DND-41 (cell line): ENCODE results near the gene ZNF566.

Source experiments
- ATAC-seq: fragments of 200-7000 bp; cut with Tn5 transposase; 3 replicates; pipeline ENCODE4 v1.9.1; 2021; ENCODE audit warnings: low read depth; ENCODE audit not compliant: insufficient read depth
- DNase-seq: peaks from one replicate; pipeline ENCODE4 v3.0.0-alpha.2; 2020
- H2AFZ ChIP-seq: 2 replicates; pipeline ENCODE4 v1.6.0; 2012; ENCODE audit warnings: low read depth, low read length
- H3K27ac ChIP-seq: 2 replicates; pipeline ENCODE4 v1.5.1; 2012; ENCODE audit warnings: low read length, inconsistent platforms
- H3K27me3 ChIP-seq: fragments of 200-600 bp; sonication (generic); 2 replicates; pipeline ENCODE4 v1.6.0; 2012; ENCODE audit warnings: low read length, mild to moderate bottlenecking, inconsistent platforms; ENCODE audit not compliant: insufficient read depth, poor library complexity
- H3K36me3 ChIP-seq: 2 replicates; pipeline ENCODE4 v1.5.1; 2012; ENCODE audit warnings: low read length, inconsistent platforms; ENCODE audit not compliant: insufficient read depth
- H3K4me1 ChIP-seq: 2 replicates; pipeline ENCODE4 v1.5.1; 2012; ENCODE audit warnings: mild to moderate bottlenecking, low read length; ENCODE audit not compliant: insufficient read depth
- H3K4me2 ChIP-seq: 2 replicates; pipeline ENCODE4 v1.6.0; 2012; ENCODE audit warnings: mild to moderate bottlenecking, moderate library complexity, low read length, inconsistent platforms; ENCODE audit not compliant: insufficient read depth
- H3K4me3 ChIP-seq, 2 experiments: fragments of 200-600 bp in 1 of 2; shearing (Covaris generic) in 1 of 2; 2 replicates each; pipeline ENCODE4 v1.5.1; 2012 to 2016; ENCODE audit warnings: inconsistent platforms in 2 of 2, low read length in 2 of 2, mild to moderate bottlenecking in 2 of 2, low read depth in 1 of 2, moderate library complexity in 1 of 2
- H3K79me2 ChIP-seq: 2 replicates; pipeline ENCODE4 v1.6.0; 2012; ENCODE audit warnings: low read length, inconsistent platforms; ENCODE audit not compliant: insufficient read depth
- H3K9ac ChIP-seq: 2 replicates; pipeline ENCODE4 v1.6.0; 2012; ENCODE audit warnings: low read depth, mild to moderate bottlenecking, inconsistent platforms, low read length, moderate library complexity
- H3K9me3 ChIP-seq: 2 replicates; pipeline ENCODE4 v1.5.1; 2012; ENCODE audit warnings: low read length, moderate library complexity, mild to moderate bottlenecking, inconsistent platforms; ENCODE audit not compliant: insufficient read depth, severe bottlenecking
- H4K20me1 ChIP-seq: 2 replicates; pipeline ENCODE4 v1.6.0; 2012; ENCODE audit warnings: low read length; ENCODE audit not compliant: insufficient read depth
- EZH2 ChIP-seq: IDR thresholded peaks from 3 replicates; pipeline ENCODE4 v1.6.1; 2012; ENCODE audit warnings: borderline replicate concordance, low read depth, mild to moderate bottlenecking, moderate library complexity, low read length, inconsistent platforms; ENCODE audit not compliant: severe bottlenecking
- TF ChIP-seq, protein P1 (sequence below): IDR thresholded peaks from 2 replicates; pipeline ENCODE4 v1.5.1; 2012; ENCODE audit warnings: borderline replicate concordance, low read length, moderate library complexity, mild to moderate bottlenecking; ENCODE audit not compliant: poor library complexity, severe bottlenecking; ENCODE audit errors: extremely low read depth

The ZNF566 gene

DNA sequence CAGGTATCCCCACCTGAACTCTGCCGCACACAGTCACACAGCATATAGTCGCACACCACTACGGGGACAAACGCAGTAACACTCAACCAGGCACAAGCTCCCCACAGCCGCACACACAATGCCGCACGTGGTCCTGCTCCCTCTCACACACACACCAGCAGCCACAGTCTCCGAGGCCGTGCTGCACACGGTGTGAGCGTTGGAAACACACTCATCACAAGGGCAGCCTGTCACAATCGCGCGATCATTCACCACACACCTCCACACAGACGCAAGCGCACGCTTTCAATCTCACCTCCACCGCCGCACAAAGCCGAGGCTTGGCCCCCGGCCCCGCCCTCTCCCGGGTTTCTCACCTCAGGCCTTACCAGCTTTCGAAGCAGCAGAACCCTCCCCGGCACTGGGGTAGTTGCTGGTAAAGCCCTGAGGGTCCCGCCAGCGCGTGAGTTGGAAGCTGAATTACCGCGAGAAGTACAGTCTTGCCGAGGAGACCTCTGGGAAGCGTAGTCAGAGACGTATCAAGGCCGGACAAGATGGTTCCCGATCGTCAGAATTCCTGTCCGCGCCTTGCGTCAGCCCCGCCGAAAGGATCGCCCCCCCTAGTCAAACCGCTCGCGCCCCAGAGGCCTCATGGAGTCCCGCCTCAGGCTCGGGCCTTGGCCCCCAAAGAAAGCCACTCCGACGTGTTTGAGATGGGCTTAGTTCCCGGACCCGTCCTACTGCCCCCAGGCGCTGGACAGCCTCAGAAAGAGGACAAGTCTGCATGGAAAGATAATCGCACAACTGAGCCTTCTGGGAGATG, at the start of gene ZNF566:
Gene ZNF566 (minus strand): TSS at position 444 of the 802 bp plus-strand sequence. CDS start 13,004 bp downstream, outside the sequence.
- H4K20me1 ChIP-seq: no peaks in the 10 kb centered on the region
- peaks cover 50% of the 10 kb centered on the region for H3K79me2 ChIP-seq
- H3K9me3 ChIP-seq: no peaks in the 10 kb centered on the region
- H3K4me2 ChIP-seq: peak within 1 kb of the TSS; percentile 79
- peak within 1 kb of the TSS; percentile 54 to 83 for H3K4me3 ChIP-seq
- peak within 1 kb of the TSS; percentile 98 for H3K27ac ChIP-seq
- H3K36me3 ChIP-seq: 0 out of 2 replicates have a peak, but pooled peaks cover 4% of the 10 kb centered on the region
- no peaks in the 10 kb centered on the region for H3K27me3 ChIP-seq
- DNase-seq: peak; percentile 97
- ATAC-seq: peak; percentile 92
- H2AFZ ChIP-seq: peak within 1 kb of the TSS; percentile 93
- H3K9ac ChIP-seq: peak within 1 kb of the TSS; percentile 87
- peaks cover 27% of the 10 kb centered on the region for H3K4me1 ChIP-seq
- TF ChIP-seq, protein P1, sequence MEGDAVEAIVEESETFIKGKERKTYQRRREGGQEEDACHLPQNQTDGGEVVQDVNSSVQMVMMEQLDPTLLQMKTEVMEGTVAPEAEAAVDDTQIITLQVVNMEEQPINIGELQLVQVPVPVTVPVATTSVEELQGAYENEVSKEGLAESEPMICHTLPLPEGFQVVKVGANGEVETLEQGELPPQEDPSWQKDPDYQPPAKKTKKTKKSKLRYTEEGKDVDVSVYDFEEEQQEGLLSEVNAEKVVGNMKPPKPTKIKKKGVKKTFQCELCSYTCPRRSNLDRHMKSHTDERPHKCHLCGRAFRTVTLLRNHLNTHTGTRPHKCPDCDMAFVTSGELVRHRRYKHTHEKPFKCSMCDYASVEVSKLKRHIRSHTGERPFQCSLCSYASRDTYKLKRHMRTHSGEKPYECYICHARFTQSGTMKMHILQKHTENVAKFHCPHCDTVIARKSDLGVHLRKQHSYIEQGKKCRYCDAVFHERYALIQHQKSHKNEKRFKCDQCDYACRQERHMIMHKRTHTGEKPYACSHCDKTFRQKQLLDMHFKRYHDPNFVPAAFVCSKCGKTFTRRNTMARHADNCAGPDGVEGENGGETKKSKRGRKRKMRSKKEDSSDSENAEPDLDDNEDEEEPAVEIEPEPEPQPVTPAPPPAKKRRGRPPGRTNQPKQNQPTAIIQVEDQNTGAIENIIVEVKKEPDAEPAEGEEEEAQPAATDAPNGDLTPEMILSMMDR: no peak
- no peak for TF ChIP-seq EZH2

DNA sequence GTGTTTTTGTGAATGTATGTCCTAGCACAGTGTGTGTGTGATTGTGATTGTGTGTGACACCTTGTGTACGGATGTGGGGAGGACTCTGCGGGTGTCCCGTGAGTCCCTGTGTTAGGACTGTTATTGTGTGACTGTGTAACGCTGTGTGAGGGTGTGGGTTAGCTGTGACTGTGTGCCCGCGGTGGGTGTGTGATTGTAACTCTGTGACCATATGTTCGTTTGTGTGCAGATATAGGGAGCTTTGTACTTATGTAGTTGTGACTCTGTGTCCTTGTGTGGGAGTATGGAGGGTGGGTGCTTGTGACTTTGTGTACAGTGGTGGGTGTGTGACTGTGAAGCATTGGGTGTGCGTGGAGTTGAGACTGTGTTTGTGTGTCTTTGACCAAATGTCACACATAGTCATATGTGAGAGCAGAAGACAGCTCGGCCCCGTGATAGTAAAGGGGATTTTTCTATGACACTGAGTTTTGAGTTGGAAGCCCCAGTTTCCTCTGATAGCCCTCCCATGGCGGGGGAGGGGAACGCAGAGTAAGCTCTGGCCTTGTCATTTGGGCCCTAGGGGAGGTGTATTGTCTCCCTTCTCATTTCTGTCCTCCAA, 39.7 kb upstream of the ZNF566 start:
- Histone ChIP-seq H3K79me2 (peaks cover 60% of the 10 kb centered on the region), H3K4me3 (peak overlapping the region; percentile 39 to 76), H3K27me3 (no peaks in the 10 kb centered on the region), H3K27ac (peak overlapping the region; percentile 94), H3K36me3 (peaks cover 34% of the 10 kb centered on the region), H3K9me3 (peaks cover 24% of the 10 kb centered on the region), H2AFZ (peak overlapping the region; percentile 99), H3K4me1 (peaks cover 27% of the 10 kb centered on the region), H4K20me1 (no peaks in the 10 kb centered on the region), H3K4me2 (peak overlapping the region; percentile 85), H3K9ac (peak overlapping the region; percentile 76)
- ATAC-seq (peak; percentile 32), DNase-seq (peak; percentile 29)
- no peak for TF ChIP-seq EZH2
- TF ChIP-seq, protein P1: no peak

DNA sequence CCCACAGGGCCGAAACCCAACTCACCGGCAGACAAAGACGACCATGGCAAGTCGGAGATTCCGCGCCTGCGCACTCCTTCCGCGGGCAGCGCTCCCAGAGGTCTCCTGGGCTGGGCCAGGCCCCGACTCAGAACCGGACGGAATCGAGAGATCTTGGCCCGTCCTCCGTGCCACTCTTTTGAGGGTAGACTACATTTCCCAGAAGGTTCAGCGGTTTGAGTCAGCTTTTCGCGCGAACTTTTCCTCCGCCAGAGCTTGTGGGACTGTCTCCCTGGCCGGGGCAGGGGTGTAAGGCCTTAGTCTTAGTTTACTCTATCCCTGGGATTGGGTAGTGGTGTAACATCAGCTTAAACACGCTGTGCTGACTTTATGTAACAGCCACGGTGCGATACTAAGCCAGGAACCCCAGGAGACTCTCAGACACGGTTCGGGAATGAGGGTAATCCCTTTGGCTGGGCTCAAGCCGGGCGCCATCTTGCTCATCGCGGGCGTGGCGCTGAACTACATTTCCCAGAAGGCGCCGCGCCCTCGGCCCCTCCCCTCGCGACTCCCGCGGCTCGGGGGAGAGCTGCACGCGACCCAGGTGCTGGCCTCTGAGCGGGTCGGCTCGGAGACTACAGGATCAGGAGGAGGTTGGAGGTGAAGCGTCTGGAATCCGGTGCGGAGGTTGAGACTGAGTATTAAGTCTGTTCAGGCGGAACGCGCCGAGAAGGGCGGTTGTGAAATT, 39.0 kb upstream of the ZNF566 start, which contains the start of gene ZNF260:
Gene ZNF260 (minus strand): TSS at position 78 of the 727 bp plus-strand sequence. CDS start 13,033 bp downstream, outside the sequence.
- peak within 1 kb of the TSS; percentile 76 for H3K9ac ChIP-seq
- peak within 1 kb of the TSS; percentile 85 for H3K4me2 ChIP-seq
- H4K20me1 ChIP-seq: no peaks in the 10 kb centered on the region
- H3K27ac ChIP-seq: peak within 1 kb of the TSS; percentile 94
- H3K4me1 ChIP-seq: peaks cover 27% of the 10 kb centered on the region
- peaks cover 61% of the 10 kb centered on the region for H3K79me2 ChIP-seq
- DNase-seq (peak; percentile 94), ATAC-seq (peak; percentile 87)
- peaks cover 24% of the 10 kb centered on the region for H3K9me3 ChIP-seq
- peak within 1 kb of the TSS; percentile 99 for H2AFZ ChIP-seq
- H3K36me3 ChIP-seq: peaks cover 34% of the 10 kb centered on the region
- H3K4me3 ChIP-seq: peak within 1 kb of the TSS; percentile 39 to 76
- TF ChIP-seq, protein P1: peak; percentile 8
- TF ChIP-seq EZH2: no peak
- H3K27me3 ChIP-seq: no peaks in the 10 kb centered on the region
